ENCODE results near the gene PHACTR3. TPM values are rescaled to one million over a fixed set of nuclear protein-coding genes. Genes with fewer than 3 reads are reported as not detected.

Gene PHACTR3
- total RNA-seq, 1 experiment from 2014 or later, result not detected

DNA sequence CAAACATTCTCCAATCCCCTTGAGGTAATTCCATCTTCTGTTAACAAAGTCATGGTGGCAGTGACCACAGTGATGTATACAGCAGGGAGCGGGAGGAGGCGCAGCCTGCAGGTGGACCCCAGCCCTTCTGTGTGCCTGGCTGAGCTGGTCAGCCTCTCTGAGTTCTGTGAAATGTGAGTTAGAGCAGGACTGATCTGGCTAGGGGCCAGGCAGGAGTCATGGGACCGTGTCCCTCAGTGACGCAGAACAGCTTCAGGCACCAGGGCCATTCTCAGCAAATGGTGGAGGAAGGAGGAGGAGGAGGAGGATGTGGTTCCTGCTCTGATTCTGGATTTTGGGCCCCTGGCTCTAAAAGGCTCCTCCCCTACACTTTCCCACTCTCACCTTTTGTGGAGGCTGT, 6.9 kb downstream of the PHACTR3 start:
- Histone ChIP-seq H3K4me2 (ENCODE audit: low read length) (no peak overlapping the region), H3K27ac (ENCODE audit: low read depth, low read length) (no peak overlapping the region), H3K9me3 (ENCODE audit: control insufficient read depth in 1 of 2, insufficient read depth in 1 of 2, low read depth in 1 of 2, low read length in 2 of 2) (no peaks in the 10 kb centered on the region), H3K79me2 (ENCODE audit: insufficient read depth, low read length) (no peaks in the 10 kb centered on the region), H3K4me1 (ENCODE audit: control insufficient read depth in 1 of 2, insufficient read depth in 2 of 2, low read length in 2 of 2) (no peaks in the 10 kb centered on the region), H3K4me3 (replicated peaks in 1 of 2; ENCODE audit: low read depth in 1 of 2, low read length in 2 of 2) (no peak overlapping the region), H3K9ac (ENCODE audit: low read length) (no peak overlapping the region), H4K20me1 (ENCODE audit: insufficient read depth) (no peaks in the 10 kb centered on the region), H3K9me2 (ENCODE audit: insufficient read depth) (no peaks in the 10 kb centered on the region), H2AFZ (ENCODE audit: low read depth, low read length, poor library complexity, severe bottlenecking) (no peak overlapping the region), H3K36me3 (ENCODE audit: control insufficient read depth in 1 of 2, insufficient read depth in 2 of 2, low read length in 2 of 2) (no peaks in the 10 kb centered on the region), H3K27me3 (ENCODE audit: insufficient read depth, low read length) (peaks cover 45% of the 10 kb centered on the region)
- ChIA-PET POLR2A (no interaction called here), RAD21 (ENCODE audit: low non-redundant PET in 1 of 2, low total read pairs in 2 of 2, uncharacterized antibody in 2 of 2, unreplicated experiment in 2 of 2) (no interaction called here), CTCF (no interaction called here)
- no TSS peak for BruUV-seq (replicated peaks)
- no peak for TF ChIP-seq FOSL1 (IDR thresholded peaks at IDR 0.05; ENCODE audit: low read depth)
- TF ChIP-seq, protein P1, sequence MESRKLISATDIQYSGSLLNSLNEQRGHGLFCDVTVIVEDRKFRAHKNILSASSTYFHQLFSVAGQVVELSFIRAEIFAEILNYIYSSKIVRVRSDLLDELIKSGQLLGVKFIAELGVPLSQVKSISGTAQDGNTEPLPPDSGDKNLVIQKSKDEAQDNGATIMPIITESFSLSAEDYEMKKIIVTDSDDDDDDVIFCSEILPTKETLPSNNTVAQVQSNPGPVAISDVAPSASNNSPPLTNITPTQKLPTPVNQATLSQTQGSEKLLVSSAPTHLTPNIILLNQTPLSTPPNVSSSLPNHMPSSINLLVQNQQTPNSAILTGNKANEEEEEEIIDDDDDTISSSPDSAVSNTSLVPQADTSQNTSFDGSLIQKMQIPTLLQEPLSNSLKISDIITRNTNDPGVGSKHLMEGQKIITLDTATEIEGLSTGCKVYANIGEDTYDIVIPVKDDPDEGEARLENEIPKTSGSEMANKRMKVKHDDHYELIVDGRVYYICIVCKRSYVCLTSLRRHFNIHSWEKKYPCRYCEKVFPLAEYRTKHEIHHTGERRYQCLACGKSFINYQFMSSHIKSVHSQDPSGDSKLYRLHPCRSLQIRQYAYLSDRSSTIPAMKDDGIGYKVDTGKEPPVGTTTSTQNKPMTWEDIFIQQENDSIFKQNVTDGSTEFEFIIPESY (IDR thresholded peaks at IDR 0.05; ENCODE audit: extremely low read depth, insufficient replicate concordance, low read length), result no peak
- no peak for TF ChIP-seq EZH2 (IDR thresholded peaks at IDR 0.05)
- no peak for TF ChIP-seq REST (IDR thresholded peaks at IDR 0.05; ENCODE audit: low read depth)
- TF ChIP-seq ZNF274 (IDR thresholded peaks at IDR 0.05; ENCODE audit: low read depth, low read length), result no peak
- no peak for TF ChIP-seq EZH2phosphoT487 (IDR thresholded peaks at IDR 0.05; ENCODE audit: borderline replicate concordance)
- no peak for TF ChIP-seq CBX3 (IDR thresholded peaks at IDR 0.05; ENCODE audit: low read depth)
- ATAC-seq, result no peak
- intact Hi-C loops (cut with micrococcal nuclease), result no loop called here
- no peak for DNase-seq (ENCODE audit: low read depth, low spot score)

All from HCT116 (cell line).